C4-2B (cell line): ENCODE results near the gene MAPK14.

ENCODE experiments used
- H3K27ac ChIP-seq: fragments of 450-650 bp; 2 replicates; pipeline ENCODE4 v1.5.1; 2017
- CTCF ChIP-seq: fragments of 450-650 bp; conservative IDR thresholded peaks from 2 replicates; pipeline ENCODE4 v1.5.1; 2017; ENCODE audit warnings: mild to moderate bottlenecking
- ZFX ChIP-seq: fragments of 450-650 bp; IDR thresholded peaks from 2 replicates; pipeline ENCODE4 v1.6.1; 2017

The MAPK14 gene

GRCh38 chr6:36139431-36139830, 111.8 kb downstream of the MAPK14 start:
- TF ChIP-seq CTCF, result no peak; the same call in 1 of the 2 replicates
- TF ChIP-seq ZFX, result no peak
- no peak overlapping the region for H3K27ac ChIP-seq

DNA sequence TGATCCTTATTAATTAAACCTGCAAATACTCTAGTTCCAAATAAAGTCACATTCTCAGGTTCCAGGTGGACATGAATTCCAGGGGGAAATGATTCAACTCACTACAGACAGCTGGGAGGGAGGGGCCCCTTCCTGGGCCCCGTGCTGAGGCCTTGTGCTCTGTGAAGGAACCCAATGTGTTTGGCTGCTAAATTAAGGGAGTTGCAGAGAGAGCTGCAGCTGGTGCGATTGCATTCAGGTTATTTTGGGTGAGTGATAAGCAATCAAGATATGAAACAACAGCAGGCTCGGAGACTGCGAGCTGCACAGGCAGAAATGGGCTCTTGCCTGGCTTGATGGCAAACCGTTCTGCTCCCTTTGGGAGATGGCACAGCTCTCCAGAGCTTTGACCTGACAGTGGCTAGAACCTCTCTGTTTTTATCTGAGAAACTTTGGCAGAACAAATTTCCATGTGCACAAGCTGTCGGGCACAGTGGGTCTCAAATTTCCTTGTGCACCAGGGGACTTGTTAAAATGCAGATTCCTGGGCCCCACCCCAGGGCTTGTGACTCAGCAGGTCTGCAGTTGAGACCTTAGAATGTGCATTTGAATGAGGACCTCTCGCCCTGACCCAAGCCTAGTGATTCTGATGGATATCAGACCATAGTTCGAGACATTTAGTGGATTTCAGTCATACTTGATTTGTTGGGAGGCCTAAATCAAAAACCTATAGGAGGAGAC, 112.5 kb downstream of the MAPK14 start:
- TF ChIP-seq CTCF (no peak), ZFX (no peak)
- no peak overlapping the region for H3K27ac ChIP-seq

DNA sequence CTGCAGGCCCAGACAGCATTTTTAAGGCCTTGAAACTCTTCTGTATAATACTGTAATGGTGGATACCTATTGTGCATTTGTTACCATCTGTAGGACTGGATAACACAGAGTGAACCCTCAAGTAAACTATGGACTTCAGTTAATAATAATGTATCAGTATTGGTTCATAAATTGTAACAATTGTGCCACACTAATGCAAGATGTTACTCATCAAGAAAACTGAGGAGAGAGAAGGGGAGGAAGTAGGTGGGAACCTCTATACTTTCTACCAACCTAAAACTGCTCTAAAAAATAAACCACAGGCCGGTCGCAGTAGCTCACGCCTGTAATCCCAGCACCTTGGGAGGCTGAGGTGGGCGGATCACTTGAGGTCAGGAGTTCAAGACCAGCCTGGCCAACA, 113.5 kb downstream of the MAPK14 start:
- TF ChIP-seq CTCF (no peak), ZFX (no peak)
- H3K27ac ChIP-seq, result no peak overlapping the region

GRCh38 chr6:36141961-36142360, 114.4 kb downstream of the MAPK14 start:
- TF ChIP-seq CTCF, result no peak
- TF ChIP-seq ZFX, result no peak
- no peak overlapping the region for H3K27ac ChIP-seq

DNA sequence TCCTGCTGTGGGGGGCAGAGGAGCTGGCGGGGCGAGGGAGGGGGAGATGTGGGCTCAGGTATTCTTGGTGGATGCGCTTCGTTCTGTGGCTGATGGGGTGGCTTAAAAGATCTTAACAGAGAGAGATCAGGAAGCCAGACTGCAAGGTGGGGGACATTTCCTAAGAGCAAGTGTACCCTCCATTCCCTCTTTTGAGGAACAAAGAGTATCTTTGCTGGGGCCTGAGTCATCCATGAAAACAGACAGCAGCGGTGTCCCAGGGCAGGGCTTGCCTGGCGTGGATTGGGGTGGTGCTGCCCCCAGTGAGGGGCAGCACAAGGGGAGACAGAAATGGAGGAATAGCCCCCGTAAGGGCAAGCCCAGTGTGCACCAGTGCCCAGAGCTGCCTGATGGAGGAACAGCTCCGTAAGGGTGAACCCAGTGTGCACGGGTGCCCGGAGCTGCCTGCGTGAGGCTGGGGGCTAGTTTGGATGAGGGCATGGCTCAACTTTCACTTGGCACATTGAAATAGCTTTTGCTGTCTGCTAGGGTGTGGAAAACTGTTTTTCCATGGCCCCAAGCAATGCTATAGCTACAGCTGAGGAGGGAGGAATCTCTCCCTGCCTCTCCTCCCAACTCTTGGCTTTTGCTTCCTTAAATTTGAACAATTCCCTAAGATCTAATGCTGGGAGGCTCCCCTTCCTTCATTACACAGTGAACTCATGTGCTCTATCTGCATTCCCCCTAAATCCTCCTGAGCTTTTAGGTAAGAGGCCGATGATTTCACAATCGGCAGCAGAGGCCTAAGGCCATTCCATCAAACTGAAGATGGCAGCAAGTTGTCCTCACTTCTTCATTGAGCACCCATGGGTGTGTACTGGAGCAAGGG, 115.6 kb downstream of the MAPK14 start:
- H3K27ac ChIP-seq, result no peak overlapping the region
- TF ChIP-seq ZFX (no peak), CTCF (no peak)

GRCh38 chr6:36145495-36145894, 117.9 kb downstream of the MAPK14 start:
- TF ChIP-seq ZFX, result no peak
- no peak for TF ChIP-seq CTCF
- no peak overlapping the region for H3K27ac ChIP-seq

GRCh38 chr6:36147294-36147693, 119.7 kb downstream of the MAPK14 start:
- no peak for TF ChIP-seq CTCF
- TF ChIP-seq ZFX, result no peak
- H3K27ac ChIP-seq, result no peak overlapping the region
